AG08395 (cell line): Measurements from ENCODE around the gene LIN28A.

Source experiments
- DNase-seq: peaks from one replicate; pipeline ENCODE4 v3.0.0; 2012; ENCODE audit warnings: mixed read lengths, low spot score

Gene LIN28A

GRCh38 chr1:26438041-26438440 is 27.4 kb downstream of the LIN28A start:
- no peak for DNase-seq

- DNase-seq: no peak
These were observed 29.6 kb downstream of the LIN28A start for GRCh38 chr1:26440259-26440658.

GRCh38 chr1:26449868-26450267 is 39.3 kb downstream of the LIN28A start:
- DNase-seq: no peak

GRCh38 chr1:26450908-26451307 is 40.3 kb downstream of the LIN28A start:
- no peak for DNase-seq

- DNase-seq: no peak
These were observed 42.0 kb downstream of the LIN28A start for GRCh38 chr1:26452459-26453183.

GRCh38 chr1:26459148-26459547 is 48.5 kb downstream of the LIN28A start:
- DNase-seq: no peak

- no peak for DNase-seq
These were observed 49.0 kb downstream of the LIN28A start for GRCh38 chr1:26459573-26460031.

- DNase-seq: no peak
These were observed 58.3 kb downstream of the LIN28A start for GRCh38 chr1:26468911-26469310.

- no peak for DNase-seq
These were observed 58.9 kb downstream of the LIN28A start for GRCh38 chr1:26469558-26469957.

- DNase-seq: no peak
These were observed 60.4 kb downstream of the LIN28A start for GRCh38 chr1:26470878-26471497.

- DNase-seq: peak; percentile 46
These were observed 61.1 kb downstream of the LIN28A start for GRCh38 chr1:26471498-26472319.

- DNase-seq: peak; percentile 87
These were observed 61.8 kb downstream of the LIN28A start, which contains the start of gene HMGN2 for GRCh38 chr1:26472320-26472900. HMGN2 (plus strand) TSS chr1:26472440; CDS start chr1:26472613, 173 bp downstream.

- DNase-seq: peak; percentile 99
These were observed 62.6 kb downstream of the LIN28A start for GRCh38 chr1:26472901-26473845.

GRCh38 chr1:26474818-26475217 is 64.2 kb downstream of the LIN28A start:
- no peak for DNase-seq

GRCh38 chr1:26475989-26476388 is 65.4 kb downstream of the LIN28A start:
- no peak for DNase-seq

GRCh38 chr1:26476958-26477357 is 66.3 kb downstream of the LIN28A start:
- DNase-seq: no peak

- DNase-seq: no peak
These were observed 67.0 kb downstream of the LIN28A start for GRCh38 chr1:26477446-26478152.

- DNase-seq: no peak
These were observed 67.5 kb downstream of the LIN28A start for GRCh38 chr1:26478159-26478558.

GRCh38 chr1:26478988-26479387 is 68.4 kb downstream of the LIN28A start:
- no peak for DNase-seq
